ENCODE data around the gene EIF5A. TPM values are rescaled to one million over a fixed set of nuclear protein-coding genes. Genes with fewer than 3 reads are reported as not detected.

Gene EIF5A
- total RNA-seq, 2 donors from 2014 or later, result 367 to 917 TPM

DNA sequence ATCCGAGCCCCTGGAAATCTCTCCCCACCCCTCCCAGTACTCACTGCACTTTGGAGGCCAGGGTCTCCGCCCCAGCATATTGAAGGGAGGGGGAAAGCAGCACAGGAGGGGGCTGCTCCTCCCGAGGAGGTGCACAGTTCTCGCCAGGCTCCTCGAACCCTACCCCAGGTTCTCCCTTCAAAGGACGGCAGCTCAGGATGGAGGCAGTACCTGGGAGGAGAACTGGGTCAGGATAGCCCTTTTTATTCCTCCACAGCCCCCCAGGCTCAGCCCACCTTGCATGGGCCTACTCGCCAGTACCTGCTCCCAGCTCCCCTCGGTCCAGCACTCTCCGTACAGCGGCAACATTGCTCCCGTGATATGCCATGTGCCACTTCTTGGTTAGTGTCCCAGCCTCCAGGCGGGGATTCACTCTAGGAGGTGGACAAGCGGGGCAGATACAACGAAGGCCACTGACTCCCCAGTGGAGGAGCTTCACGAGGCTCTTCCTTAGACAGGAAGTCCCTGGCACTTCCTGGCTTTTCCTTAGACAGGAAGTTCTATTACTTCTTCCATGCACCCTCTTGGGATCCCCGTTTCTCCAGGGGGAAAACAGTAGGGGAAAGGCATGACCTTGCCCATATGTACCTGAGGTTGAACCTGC is 9.9 kb downstream of the EIF5A start:
- intact Hi-C loops (cut with DNase I), result no loop called here
- Histone ChIP-seq H3K36me3 (peaks cover 25% of the 10 kb centered on the region), H3K9me3 (no peaks in the 10 kb centered on the region), H3K4me1 (peaks cover 13% of the 10 kb centered on the region), H3K27me3 (no peaks in the 10 kb centered on the region), H3K27ac (no peak overlapping the region), H3K9ac (ENCODE audit: low read depth in 2 of 2, low read length in 2 of 2) (no peak overlapping the region), H3K4me3 (no peak overlapping the region)
- DNase-seq, result no peak
- TF ChIP-seq, protein P1, sequence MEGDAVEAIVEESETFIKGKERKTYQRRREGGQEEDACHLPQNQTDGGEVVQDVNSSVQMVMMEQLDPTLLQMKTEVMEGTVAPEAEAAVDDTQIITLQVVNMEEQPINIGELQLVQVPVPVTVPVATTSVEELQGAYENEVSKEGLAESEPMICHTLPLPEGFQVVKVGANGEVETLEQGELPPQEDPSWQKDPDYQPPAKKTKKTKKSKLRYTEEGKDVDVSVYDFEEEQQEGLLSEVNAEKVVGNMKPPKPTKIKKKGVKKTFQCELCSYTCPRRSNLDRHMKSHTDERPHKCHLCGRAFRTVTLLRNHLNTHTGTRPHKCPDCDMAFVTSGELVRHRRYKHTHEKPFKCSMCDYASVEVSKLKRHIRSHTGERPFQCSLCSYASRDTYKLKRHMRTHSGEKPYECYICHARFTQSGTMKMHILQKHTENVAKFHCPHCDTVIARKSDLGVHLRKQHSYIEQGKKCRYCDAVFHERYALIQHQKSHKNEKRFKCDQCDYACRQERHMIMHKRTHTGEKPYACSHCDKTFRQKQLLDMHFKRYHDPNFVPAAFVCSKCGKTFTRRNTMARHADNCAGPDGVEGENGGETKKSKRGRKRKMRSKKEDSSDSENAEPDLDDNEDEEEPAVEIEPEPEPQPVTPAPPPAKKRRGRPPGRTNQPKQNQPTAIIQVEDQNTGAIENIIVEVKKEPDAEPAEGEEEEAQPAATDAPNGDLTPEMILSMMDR (IDR thresholded peaks at IDR 0.05), result no peak

DNA sequence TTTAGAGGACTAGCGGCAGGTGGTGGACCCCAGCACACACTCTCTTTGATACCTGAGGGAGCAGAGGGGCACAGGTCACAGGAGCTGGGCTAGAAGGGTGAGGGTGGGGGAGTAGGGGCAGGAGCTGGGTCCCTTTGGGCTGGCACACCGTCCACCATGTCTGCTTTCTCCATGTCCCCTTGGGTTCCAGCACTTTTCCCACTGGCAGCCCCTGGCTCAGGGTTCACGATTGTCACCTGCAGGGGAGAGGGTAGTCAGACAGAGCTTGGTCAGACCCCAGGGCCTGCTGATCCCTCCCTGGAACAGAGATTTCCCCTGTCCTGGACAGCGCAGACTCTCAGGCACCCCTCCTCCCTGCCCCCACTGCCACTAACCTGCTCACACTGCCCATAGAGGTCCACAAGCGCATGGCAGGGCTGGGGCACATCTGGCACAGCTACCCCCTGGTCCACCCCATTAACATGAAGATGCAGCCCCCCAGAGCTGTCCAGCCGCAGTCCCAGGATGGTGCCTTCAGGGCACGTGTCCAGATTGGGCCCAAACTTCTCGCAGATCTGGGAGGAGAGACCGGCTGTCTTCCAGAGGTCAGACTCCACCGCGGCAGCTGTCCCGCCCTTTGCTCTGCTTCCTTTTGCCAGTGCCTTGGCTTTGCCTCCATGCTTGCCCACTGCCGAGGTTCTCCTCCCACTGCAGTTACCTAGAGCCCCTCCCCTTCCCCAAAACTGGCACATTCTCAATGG is 10.9 kb downstream of the EIF5A start:
- H3K36me3 ChIP-seq, result peaks cover 25% of the 10 kb centered on the region
- H3K9me3 ChIP-seq, result no peaks in the 10 kb centered on the region
- TF ChIP-seq, protein P1 (IDR thresholded peaks at IDR 0.05), result no peak
- no peaks in the 10 kb centered on the region for H3K27me3 ChIP-seq
- peaks cover 13% of the 10 kb centered on the region for H3K4me1 ChIP-seq
- no peak overlapping the region for H3K9ac ChIP-seq (ENCODE audit: low read depth in 2 of 2, low read length in 2 of 2)
- no peak overlapping the region for H3K27ac ChIP-seq
- DNase-seq, result no peak
- no peak overlapping the region for H3K4me3 ChIP-seq
- intact Hi-C loops (cut with DNase I), result no loop called here

DNA sequence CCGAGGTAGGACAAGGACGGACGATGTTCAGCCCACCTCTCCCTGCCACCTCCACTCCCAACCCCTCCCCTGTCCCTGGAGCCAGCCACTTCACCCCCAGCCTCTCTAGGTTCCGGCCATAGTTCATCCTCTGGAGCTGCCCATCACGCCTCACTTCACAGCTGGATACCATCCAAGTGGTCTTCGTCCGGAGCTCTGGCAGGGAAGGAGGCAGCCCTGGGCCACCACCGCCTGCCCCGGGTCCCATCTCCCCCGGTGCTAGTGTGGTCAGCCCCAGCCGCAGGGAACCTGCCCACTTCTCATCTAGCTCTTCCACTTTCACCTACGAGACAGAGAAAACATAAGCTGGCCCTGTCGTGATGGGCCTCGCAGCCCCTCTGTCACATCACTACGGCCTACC is 14.0 kb downstream of the EIF5A start:
- Histone ChIP-seq H3K27ac (no peak overlapping the region), H3K4me3 (no peak overlapping the region), H3K9ac (ENCODE audit: low read depth in 2 of 2, low read length in 2 of 2) (no peak overlapping the region), H3K36me3 (peaks cover 18% of the 10 kb centered on the region), H3K9me3 (no peaks in the 10 kb centered on the region), H3K4me1 (no peaks in the 10 kb centered on the region), H3K27me3 (no peaks in the 10 kb centered on the region)
- DNase-seq, result no peak
- TF ChIP-seq, protein P1 (IDR thresholded peaks at IDR 0.05), result no peak
- intact Hi-C loops (cut with DNase I), result no loop called here

DNA sequence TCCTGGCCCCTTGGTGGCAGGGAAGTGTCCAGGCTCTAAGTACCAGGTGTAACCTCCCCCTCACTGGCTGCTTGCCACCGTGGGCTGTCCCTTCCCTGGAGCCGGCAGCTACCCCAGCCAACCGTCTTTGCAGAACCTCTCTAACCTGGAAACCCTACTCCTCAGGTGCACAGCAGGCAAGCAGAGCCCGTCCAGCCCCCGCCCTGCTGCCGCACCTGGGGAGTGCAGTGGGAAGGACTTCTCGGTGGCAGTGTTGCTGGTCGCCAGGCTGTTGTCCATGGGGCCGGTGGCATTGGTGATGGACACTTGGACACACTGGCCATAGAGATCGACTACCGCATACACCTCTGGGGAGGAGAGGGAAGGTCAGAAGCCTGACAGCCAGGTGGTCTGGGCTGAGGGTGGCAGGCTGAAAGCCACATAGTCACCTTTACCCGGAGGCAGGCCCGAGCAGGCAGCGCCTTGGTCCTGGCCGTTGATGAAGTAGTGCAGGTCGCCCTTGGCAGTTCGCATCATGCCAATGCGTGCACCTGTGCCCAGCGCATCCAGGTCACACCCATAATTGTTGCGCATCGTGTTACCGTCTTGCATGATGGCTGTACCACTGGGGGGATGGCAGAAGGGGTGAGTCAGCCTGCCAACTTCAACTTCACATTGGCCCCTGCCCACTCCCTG is 15.2 kb downstream of the EIF5A start:
- TF ChIP-seq, protein P1 (IDR thresholded peaks at IDR 0.05), result no peak
- Histone ChIP-seq H3K4me1 (peaks cover 2% of the 10 kb centered on the region), H3K9me3 (no peaks in the 10 kb centered on the region), H3K27me3 (no peaks in the 10 kb centered on the region), H3K27ac (no peak overlapping the region), H3K4me3 (no peak overlapping the region), H3K36me3 (peaks cover 18% of the 10 kb centered on the region), H3K9ac (ENCODE audit: low read depth in 2 of 2, low read length in 2 of 2) (no peak overlapping the region)
- no peak for DNase-seq
- intact Hi-C loops (cut with DNase I), result no loop called here

DNA sequence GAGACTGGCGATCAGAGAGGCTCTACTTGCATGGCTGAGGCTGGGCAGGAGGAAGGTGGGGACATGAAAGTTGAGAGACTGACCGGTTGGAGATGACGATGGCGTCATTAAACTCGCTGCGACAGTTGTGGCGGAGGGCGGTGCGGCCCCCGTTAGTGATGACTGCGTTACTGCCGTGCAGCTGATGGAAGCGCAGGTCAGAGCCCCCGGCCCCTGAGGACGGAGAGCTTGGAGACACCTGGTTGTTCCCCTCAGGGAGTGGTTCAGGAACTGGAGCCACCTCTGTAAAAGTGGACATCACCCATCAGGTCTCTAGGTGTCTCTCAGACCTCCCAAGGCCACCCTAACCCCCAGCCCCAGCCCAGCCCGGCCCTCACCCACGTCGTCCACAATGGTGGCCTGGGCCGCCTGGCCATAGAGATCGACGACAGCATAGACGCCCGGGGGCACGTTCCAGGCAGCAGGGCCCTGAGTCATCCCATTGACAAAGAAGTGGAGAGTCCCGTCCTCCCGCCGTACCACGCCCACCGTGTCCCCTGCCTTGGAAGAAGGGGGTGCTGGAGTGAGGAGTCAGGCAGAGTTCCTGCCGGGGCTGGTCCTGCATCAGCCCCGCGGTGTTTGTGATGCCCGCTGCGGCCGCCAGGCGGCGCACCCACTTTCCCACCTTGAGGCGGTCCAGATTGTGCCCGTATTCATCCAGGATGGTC is 16.5 kb downstream of the EIF5A start:
- DNase-seq, result peak; percentile 53
- Histone ChIP-seq H3K27me3 (no peaks in the 10 kb centered on the region), H3K36me3 (peaks cover 18% of the 10 kb centered on the region), H3K9ac (ENCODE audit: low read depth in 2 of 2, low read length in 2 of 2) (no peak overlapping the region), H3K27ac (no peak overlapping the region), H3K9me3 (no peaks in the 10 kb centered on the region), H3K4me3 (no peak overlapping the region), H3K4me1 (peaks cover 10% of the 10 kb centered on the region)
- intact Hi-C loops (cut with DNase I), result no loop called here
- TF ChIP-seq, protein P1 (IDR thresholded peaks at IDR 0.05), result peak; percentile 77

Data from colonic mucosa (tissue), 4 donors.